AG09319 (cell line): ENCODE measurements around the gene NDC1.
A peak's percentile ranks its signal among the peaks of the same experiment; 100 is the strongest.
"Not testable (repeated sequence)": the region's sequence is repeated elsewhere in the genome, so short reads cannot be mapped to it uniquely, and the experiment has no call there.

ENCODE experiments used
- DNase-seq: peaks from one replicate; pipeline ENCODE4 v3.0.0-alpha.2; 2010; ENCODE audit warnings: low read depth; ENCODE audit errors: extremely low read depth
- TF ChIP-seq, protein P1 (sequence below): IDR thresholded peaks from 2 replicates; pipeline ENCODE4 v1.5.1; 2011; ENCODE audit warnings: low read depth, mild to moderate bottlenecking, inconsistent platforms, low read length, moderate library complexity

NDC1 gene, protein sequence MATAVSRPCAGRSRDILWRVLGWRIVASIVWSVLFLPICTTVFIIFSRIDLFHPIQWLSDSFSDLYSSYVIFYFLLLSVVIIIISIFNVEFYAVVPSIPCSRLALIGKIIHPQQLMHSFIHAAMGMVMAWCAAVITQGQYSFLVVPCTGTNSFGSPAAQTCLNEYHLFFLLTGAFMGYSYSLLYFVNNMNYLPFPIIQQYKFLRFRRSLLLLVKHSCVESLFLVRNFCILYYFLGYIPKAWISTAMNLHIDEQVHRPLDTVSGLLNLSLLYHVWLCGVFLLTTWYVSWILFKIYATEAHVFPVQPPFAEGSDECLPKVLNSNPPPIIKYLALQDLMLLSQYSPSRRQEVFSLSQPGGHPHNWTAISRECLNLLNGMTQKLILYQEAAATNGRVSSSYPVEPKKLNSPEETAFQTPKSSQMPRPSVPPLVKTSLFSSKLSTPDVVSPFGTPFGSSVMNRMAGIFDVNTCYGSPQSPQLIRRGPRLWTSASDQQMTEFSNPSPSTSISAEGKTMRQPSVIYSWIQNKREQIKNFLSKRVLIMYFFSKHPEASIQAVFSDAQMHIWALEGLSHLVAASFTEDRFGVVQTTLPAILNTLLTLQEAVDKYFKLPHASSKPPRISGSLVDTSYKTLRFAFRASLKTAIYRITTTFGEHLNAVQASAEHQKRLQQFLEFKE

DNA sequence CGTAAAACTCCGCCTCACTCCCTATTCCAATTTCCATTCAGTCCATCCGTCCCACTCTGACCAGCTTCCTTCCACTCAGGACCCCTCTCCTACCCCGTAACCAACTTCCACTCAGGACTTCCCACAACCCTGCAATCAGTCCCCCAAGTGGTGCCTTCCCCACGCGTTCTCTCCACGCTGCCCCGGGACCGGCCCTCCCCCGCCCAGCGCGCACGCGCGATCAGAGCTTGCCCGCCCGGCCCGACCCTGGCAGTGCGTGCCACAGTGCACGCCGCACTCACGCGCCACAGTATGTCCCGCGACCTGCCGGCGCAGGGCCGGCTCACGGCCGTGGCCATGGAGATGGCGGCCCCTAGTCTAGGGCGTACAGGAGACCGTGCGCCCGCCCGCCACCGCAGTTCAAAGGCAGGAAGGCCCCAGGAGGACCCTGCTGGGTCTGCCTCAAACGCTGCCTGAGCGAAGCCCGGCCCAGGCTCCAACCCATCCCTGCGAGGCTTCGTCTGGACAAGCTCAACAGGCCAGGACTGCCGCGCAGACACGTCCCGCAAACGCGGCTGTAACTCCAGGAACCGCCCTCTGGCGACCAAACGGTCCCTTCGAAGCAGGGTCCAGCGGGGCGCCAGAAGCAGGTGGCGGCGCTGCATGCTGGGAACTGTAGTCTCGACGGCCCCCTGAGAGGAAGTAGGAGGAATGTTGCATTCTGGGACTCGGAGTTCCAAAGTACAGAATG lies at the start of gene NDC1:
TSS of gene NDC1 (minus strand) at position 373 of the 730 bp plus-strand sequence. CDS start at position 338, 35 bp downstream.
- TF ChIP-seq, protein P1, sequence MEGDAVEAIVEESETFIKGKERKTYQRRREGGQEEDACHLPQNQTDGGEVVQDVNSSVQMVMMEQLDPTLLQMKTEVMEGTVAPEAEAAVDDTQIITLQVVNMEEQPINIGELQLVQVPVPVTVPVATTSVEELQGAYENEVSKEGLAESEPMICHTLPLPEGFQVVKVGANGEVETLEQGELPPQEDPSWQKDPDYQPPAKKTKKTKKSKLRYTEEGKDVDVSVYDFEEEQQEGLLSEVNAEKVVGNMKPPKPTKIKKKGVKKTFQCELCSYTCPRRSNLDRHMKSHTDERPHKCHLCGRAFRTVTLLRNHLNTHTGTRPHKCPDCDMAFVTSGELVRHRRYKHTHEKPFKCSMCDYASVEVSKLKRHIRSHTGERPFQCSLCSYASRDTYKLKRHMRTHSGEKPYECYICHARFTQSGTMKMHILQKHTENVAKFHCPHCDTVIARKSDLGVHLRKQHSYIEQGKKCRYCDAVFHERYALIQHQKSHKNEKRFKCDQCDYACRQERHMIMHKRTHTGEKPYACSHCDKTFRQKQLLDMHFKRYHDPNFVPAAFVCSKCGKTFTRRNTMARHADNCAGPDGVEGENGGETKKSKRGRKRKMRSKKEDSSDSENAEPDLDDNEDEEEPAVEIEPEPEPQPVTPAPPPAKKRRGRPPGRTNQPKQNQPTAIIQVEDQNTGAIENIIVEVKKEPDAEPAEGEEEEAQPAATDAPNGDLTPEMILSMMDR = no peak; the same call in 1 of the 2 replicates
- peak; percentile 75 for DNase-seq

DNA sequence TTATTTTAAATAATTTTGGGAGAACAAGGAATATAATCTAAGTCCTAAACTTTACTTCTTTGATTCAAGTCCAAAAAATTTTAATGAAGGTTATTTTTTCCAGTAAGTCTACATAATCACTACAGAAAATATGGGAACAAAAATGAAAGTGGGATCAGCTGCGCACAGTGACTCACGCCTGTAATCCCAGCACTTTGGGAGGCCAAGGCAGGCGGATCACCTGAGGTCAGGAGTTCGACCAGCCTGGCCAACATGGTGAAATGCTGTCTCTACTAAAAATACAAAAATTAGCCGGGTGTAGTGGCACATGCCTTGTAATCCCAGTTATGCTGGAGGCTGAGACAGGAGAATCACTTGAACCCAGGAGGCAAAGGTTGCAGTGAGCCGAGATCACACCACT lies 45.5 kb upstream of the NDC1 start:
- DNase-seq = not testable (repeated sequence)

DNA sequence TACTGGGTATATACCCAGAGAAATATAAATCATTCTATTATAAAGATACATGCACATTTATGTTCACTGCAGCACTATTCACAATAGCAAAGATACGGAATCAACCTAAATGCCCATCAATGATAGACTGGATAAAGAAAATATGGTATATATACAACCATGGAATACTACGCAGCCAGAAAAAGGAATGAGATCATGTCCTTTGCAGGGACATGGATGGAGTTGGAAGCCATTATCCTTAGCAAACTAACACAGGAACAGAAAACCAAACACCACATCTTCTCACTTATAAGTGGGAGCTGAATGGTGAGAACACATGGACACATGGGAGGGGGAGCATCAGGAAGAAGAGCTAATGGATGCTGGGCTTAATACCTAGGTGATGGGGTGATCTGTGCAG lies 43.8 kb upstream of the NDC1 start:
- not testable (repeated sequence) for DNase-seq

DNA sequence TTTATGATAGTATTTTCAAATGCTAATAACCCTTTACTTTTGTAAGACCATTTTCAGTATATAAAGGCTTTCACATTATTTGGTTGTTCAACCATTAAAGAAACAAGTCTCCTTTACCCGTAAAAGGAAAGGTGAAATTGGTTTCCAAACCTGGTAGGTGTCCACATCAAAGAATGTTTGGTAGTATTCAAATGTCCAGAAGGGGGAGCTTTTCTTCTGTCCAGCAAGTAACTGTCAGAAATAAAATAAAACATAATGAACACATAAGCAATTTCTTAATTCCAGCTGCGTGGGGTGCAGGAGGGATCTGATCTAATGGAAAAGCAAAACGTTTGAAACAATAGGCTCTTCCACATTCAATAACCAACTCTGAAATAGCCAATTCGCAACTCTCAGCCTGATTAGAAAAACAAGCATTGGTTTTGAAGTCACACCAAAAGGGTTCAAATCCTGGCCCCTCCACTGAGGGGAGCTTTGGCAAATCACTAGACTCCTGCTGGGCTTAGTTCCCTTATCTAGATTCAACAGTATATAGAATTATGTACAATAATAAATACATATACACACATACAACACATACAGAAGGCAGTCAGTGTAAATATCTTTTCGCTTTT lies 40.5 kb upstream of the NDC1 start:
- DNase-seq = peak; percentile 38

DNA sequence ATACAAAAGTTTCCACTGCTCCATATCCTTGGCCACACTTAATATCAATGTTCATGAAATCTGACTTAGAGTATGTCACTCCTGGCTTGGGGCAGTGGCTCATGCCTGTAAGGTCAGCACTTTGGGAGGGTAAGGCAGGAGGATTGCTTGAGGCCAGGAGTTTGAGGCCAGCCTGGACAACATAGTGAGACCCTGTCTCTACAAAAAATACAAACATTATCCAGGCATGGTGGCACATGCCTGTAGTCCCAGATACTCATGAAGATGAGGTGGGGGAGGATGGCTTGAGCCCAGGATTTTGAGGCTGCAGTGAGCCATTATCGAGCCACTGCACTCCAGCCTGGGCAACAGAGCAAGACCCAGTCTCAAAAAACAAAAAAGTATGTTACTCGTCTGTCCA lies 37.1 kb upstream of the NDC1 start:
- not testable (repeated sequence) for DNase-seq

More for the DNA sequence above, 40.5 kb upstream of the NDC1 start:
- TF ChIP-seq, protein P1 = peak; percentile 54

DNA sequence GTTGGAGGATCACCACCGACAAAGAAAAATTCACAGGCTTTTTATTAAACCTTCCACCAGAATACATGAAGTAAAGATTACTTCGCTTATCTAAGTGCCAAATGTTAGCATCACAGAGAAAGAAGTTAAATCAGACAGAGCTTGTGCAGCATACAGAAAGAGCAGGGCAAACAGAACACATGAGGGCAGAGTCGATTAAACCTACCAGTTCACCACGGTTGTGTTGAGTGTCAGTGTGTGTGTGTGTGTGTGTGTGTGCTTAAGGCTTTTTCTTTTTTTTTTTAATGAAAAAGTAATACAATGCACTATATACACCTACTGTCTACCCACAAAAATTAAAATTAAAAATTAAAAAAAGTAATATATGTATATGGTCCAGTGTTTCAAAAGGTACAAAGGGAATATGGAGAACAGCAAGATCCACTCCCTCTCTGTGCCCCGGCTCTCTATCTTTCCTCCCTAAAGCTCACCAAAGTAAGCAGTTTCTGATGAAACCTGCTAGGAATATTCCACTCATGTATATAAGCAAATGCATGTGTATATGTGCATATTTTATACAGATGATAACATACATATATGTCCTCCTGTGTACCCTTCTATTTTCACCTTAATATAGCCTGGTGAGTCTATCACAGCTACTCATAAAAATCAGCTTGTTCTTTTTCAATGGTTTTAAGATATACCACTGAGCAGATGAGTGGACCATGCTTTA lies 33.8 kb upstream of the NDC1 start:
- DNase-seq = no peak
- TF ChIP-seq, protein P1 = no peak

DNA sequence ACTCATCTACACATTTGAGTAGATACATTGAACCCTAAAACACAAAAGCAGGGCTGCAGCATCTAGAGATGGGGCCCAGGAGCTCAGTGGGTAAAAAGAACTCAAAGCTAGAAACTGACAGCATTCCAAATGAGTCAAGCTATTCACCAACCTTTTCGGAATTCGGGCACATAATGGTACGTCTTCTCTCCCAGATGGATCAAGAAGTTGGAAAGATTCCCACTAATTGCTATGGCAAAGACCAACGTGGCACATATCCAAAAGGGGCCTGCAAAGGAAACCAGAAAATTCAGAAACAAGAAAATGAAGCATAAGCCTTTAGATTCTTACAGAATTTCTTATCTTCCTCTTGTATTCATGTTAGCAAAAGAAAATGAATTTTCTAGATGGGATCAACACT lies 33.1 kb upstream of the NDC1 start:
- DNase-seq = no peak
- TF ChIP-seq, protein P1 = no peak

DNA sequence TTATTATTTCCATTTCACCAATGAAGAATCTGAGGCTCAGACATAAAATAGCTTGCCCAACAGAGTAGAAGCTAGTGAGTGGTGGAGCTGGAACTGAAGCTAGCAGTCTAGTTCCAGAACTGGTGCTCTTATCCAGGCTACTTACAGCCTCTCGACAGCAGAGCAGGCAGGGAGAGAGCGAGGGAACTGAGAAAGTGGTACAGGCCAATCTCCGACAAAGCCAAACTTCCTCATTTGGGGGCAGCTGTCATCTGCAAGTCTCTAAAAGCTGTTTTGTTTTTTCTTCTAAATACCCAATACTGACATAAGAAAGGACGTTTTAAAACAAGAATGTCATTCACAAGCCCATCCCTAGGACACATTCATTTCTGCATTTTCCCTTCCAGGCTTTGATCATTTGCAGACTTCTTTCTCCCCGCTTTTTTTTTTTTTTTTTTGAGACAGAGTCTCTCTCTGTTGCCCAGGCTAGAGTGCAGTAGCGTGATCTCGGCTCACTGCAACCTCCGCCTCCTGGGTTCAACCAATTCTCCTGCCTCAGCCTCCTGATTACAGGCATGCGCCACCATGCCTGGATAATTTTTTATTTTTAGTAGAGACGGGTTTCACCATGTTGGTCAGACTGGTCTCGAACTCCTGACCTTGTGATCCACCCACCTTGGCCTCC lies 31.5 kb upstream of the NDC1 start:
- DNase-seq = no peak
- TF ChIP-seq, protein P1 = no peak
